DOHH2 (cell line): ENCODE data around the gene SLC27A6.
"Not testable (repeated sequence)": the region's sequence is repeated elsewhere in the genome, so short reads cannot be mapped to it uniquely, and the experiment has no call there.

ENCODE experiments used
- H3F3A ChIP-seq: fragments of 200-600 bp; sonication (generic), shearing (Covaris generic); 2 replicates; pipeline ENCODE4 v1.6.0; 2016; ENCODE audit warnings: antibody characterized with exemption, mild to moderate bottlenecking; ENCODE audit not compliant: control insufficient read depth, insufficient read depth
- H3K27ac ChIP-seq: fragments of 200-600 bp; sonication (generic); 2 replicates; pipeline ENCODE4 v1.5.1; 2014; ENCODE audit warnings: low read depth, mild to moderate bottlenecking, low read length, moderate library complexity
- H3K27me3 ChIP-seq: fragments of 200-600 bp; sonication (generic); 2 replicates; pipeline ENCODE4 v1.6.1; 2014; ENCODE audit warnings: mild to moderate bottlenecking, low read length, mixed read lengths; ENCODE audit not compliant: control insufficient read depth
- H3K36me3 ChIP-seq: fragments of 200-600 bp; sonication (generic); 2 replicates; pipeline ENCODE4 v1.6.1; 2014; ENCODE audit warnings: mild to moderate bottlenecking, low read length, moderate library complexity, mixed read lengths; ENCODE audit not compliant: control insufficient read depth
- H3K4me1 ChIP-seq: fragments of 200-600 bp; sonication (generic); 2 replicates; pipeline ENCODE4 v1.6.1; 2014; ENCODE audit warnings: mild to moderate bottlenecking, low read length, mixed read lengths; ENCODE audit not compliant: control insufficient read depth
- H3K4me2 ChIP-seq: fragments of 200-600 bp; sonication (generic); 2 replicates; pipeline ENCODE4 v1.6.0; 2014; ENCODE audit warnings: mild to moderate bottlenecking, low read length, moderate library complexity
- H3K4me3 ChIP-seq: fragments of 200-600 bp; sonication (generic); 2 replicates; pipeline ENCODE4 v1.5.1; 2014; ENCODE audit warnings: mild to moderate bottlenecking, low read length, mixed read lengths
- H3K79me2 ChIP-seq: fragments of 200-600 bp; sonication (generic); 2 replicates; pipeline ENCODE4 v1.6.1; 2014; ENCODE audit warnings: mild to moderate bottlenecking, low read length, mixed read lengths; ENCODE audit not compliant: control insufficient read depth
- H3K9me2 ChIP-seq: fragments of 200-600 bp; sonication (generic); replicated peaks from 2 replicates; pipeline ENCODE4 v1.6.1; 2014; ENCODE audit warnings: mild to moderate bottlenecking, low read length, mixed read lengths; ENCODE audit not compliant: control insufficient read depth
- H3K9me3 ChIP-seq: fragments of 200-600 bp; sonication (generic); 2 replicates; pipeline ENCODE4 v1.6.1; 2014; ENCODE audit warnings: antibody characterized with exemption, low read length, mixed read lengths; ENCODE audit not compliant: control insufficient read depth, insufficient read depth
- H4K20me1 ChIP-seq: fragments of 200-600 bp; sonication (generic); 2 replicates; pipeline ENCODE4 v1.6.0; 2014; ENCODE audit warnings: low read depth, mild to moderate bottlenecking, antibody characterized with exemption, low read length, moderate library complexity; ENCODE audit not compliant: control insufficient read depth, insufficient read depth
- EZH2phosphoT487 ChIP-seq: fragments of 200-600 bp; sonication (generic); IDR thresholded peaks from 2 replicates; pipeline ENCODE4 v1.6.1; 2017; ENCODE audit warnings: borderline replicate concordance, mild to moderate bottlenecking, antibody characterized with exemption, low read length, moderate library complexity, mixed read lengths
- TF ChIP-seq, protein P1 (sequence below): fragments of 200-600 bp; sonication (generic); IDR thresholded peaks from one replicate; pipeline ENCODE4 v1.5.1; 2014; ENCODE audit warnings: antibody characterized with exemption, mild to moderate bottlenecking, low read depth, low read length; ENCODE audit not compliant: poor library complexity, severe bottlenecking

Gene SLC27A6

DNA sequence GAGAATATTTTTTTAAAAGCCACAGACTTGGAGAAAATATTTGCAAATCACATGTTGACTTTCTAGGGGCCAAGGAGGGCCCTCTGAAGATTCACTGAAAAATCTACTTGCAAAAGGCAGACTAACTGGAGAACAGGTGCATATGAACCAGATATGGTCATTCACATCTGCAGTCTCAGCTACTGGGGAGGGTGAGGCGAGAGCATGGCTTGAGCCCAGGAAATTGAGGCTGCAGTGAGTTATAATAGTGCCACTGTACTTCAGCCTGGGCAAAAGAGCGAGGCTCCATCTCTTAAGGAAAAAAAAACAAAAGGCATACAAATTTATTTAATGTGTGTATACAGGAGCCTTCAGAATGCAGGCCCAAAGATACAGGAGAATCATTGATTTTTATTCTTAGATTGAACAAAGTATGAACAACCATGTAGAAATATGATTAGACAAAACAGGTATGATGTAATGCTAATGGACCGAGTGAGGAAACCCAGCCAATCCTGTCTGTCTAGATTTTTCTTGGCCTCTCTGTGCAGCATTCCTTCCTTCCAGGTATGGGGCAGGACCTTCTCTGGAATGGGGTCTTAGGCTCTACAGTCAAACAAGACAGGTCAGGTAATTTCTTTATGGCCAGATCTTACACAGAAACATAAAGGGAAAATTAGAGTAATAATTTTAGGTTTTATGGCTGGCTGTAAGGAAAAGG, 15.3 kb upstream of the SLC27A6 start:
- no peak for TF ChIP-seq EZH2phosphoT487
- TF ChIP-seq, protein P1, sequence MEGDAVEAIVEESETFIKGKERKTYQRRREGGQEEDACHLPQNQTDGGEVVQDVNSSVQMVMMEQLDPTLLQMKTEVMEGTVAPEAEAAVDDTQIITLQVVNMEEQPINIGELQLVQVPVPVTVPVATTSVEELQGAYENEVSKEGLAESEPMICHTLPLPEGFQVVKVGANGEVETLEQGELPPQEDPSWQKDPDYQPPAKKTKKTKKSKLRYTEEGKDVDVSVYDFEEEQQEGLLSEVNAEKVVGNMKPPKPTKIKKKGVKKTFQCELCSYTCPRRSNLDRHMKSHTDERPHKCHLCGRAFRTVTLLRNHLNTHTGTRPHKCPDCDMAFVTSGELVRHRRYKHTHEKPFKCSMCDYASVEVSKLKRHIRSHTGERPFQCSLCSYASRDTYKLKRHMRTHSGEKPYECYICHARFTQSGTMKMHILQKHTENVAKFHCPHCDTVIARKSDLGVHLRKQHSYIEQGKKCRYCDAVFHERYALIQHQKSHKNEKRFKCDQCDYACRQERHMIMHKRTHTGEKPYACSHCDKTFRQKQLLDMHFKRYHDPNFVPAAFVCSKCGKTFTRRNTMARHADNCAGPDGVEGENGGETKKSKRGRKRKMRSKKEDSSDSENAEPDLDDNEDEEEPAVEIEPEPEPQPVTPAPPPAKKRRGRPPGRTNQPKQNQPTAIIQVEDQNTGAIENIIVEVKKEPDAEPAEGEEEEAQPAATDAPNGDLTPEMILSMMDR = no peak
- Histone ChIP-seq H3K27ac (no peak overlapping the region), H3K9me2 (no peaks in the 10 kb centered on the region), H3K4me3 (no peak overlapping the region), H3K27me3 (no peaks in the 10 kb centered on the region), H3K9me3 (no peaks in the 10 kb centered on the region), H4K20me1 (no peaks in the 10 kb centered on the region), H3K36me3 (no peaks in the 10 kb centered on the region), H3F3A (no peaks in the 10 kb centered on the region), H3K4me1 (no peaks in the 10 kb centered on the region), H3K4me2 (no peak overlapping the region), H3K79me2 (no peaks in the 10 kb centered on the region)

DNA sequence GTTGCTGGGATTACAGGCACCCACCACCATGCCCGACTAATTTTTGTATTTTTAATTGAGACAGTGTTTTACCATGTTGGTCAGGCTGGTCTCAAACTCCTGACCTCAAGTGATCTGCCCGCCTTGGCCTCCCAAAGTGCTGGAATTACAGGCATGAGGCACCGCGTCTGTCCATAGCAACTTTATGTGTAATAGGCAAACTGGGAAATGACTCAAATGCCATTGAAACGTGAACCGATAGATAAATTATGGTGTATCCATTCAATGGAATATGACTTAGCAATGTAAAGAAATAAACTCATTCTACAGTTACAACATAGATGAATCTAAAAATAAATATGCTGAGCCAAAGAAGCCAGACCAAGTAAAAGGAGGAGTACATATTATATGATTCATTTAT, 14.0 kb upstream of the SLC27A6 start:
- H3F3A ChIP-seq, H3K9me3 ChIP-seq, H3K9me2 ChIP-seq, H3K4me3 ChIP-seq, H3K27me3 ChIP-seq, H3K4me2 ChIP-seq, H3K4me1 ChIP-seq, H3K27ac ChIP-seq, H3K36me3 ChIP-seq, H3K79me2 ChIP-seq, H4K20me1 ChIP-seq: not testable (repeated sequence)

GRCh38 chr5:128956164-128956563, 9.1 kb upstream of the SLC27A6 start:
- Histone ChIP-seq H3K27me3 (no peaks in the 10 kb centered on the region), H3K4me1 (no peaks in the 10 kb centered on the region), H3F3A (no peaks in the 10 kb centered on the region), H3K4me2 (no peak overlapping the region), H3K9me2 (no peaks in the 10 kb centered on the region), H3K79me2 (no peaks in the 10 kb centered on the region), H3K4me3 (no peak overlapping the region), H3K9me3 (no peaks in the 10 kb centered on the region), H3K36me3 (no peaks in the 10 kb centered on the region), H4K20me1 (no peaks in the 10 kb centered on the region), H3K27ac (no peak overlapping the region)
- TF ChIP-seq EZH2phosphoT487 = no peak
- TF ChIP-seq, protein P1 = no peak

GRCh38 chr5:128962211-128962610, 3.1 kb upstream of the SLC27A6 start:
- Histone ChIP-seq H3K79me2 (no peaks in the 10 kb centered on the region), H3K36me3 (no peaks in the 10 kb centered on the region), H3K4me1 (no peaks in the 10 kb centered on the region), H3K4me3 (no peak overlapping the region), H3K4me2 (no peak overlapping the region), H3K27me3 (no peaks in the 10 kb centered on the region), H4K20me1 (no peaks in the 10 kb centered on the region), H3K27ac (no peak overlapping the region), H3F3A (no peaks in the 10 kb centered on the region), H3K9me3 (no peaks in the 10 kb centered on the region; the same call in 1 of the 2 replicates), H3K9me2 (no peaks in the 10 kb centered on the region)
- no peak for TF ChIP-seq EZH2phosphoT487
- TF ChIP-seq, protein P1 = no peak
